H1 (cell line): ENCODE measurements around the gene MEA1. TPM values are rescaled to one million over a fixed set of nuclear protein-coding genes. Genes with fewer than 3 reads are reported as not detected.

ENCODE experiments used
- EP300 ChIP-seq, 2 experiments: IDR thresholded peaks; 1 replicate in 1 of 2; 2 replicates in 1 of 2; pipeline ENCODE4 v1.6.1; 2011 to 2012; ENCODE audit warnings: low read depth in 2 of 2, low read length in 2 of 2, mild to moderate bottlenecking in 2 of 2, borderline replicate concordance in 1 of 2, inconsistent platforms in 1 of 2, moderate library complexity in 1 of 2
- FOSL1 ChIP-seq: IDR thresholded peaks from 2 replicates; pipeline ENCODE4 v1.6.1; 2011; ENCODE audit warnings: mild to moderate bottlenecking, low read depth, low read length, moderate library complexity; ENCODE audit not compliant: insufficient read depth
- RNF2 ChIP-seq: fragments of 200-900, 300-1000 bp; sonication (generic); IDR thresholded peaks from 2 replicates; pipeline ENCODE4 v1.7.1; 2016; ENCODE audit warnings: borderline replicate concordance, low read depth, mild to moderate bottlenecking, antibody characterized with exemption, low read length; ENCODE audit not compliant: poor library complexity, severe bottlenecking; ENCODE audit errors: missing control alignments
- polyA plus RNA-seq, 7 experiments: library from polyadenylated mRNA; depleted of rRNA in 3 of 7; stranded (reverse) in 5 of 7; unstranded in 2 of 7; fragments of >200 nt in 5 of 7; fragments of 200-250 nt in 2 of 7; gene quantifications; 1 replicate in 5 of 7; 2 replicates in 1 of 7; 4 replicates in 1 of 7; pipeline versions ENCODE4 v1.2.1 to v1.2.3, GENCODE V29; 2011 to 2013; ENCODE audit warnings: missing spikeins in 2 of 7, mixed read lengths in 2 of 7
- total RNA-seq: library from RNA; stranded (reverse); fragmentation: NEBNext Ultra II Directional; extraction: Animal tissue kit (Norgen Biotek cat#: 25700); gene quantifications from 2 replicates; pipeline ENCODE4 v1.2.1, GENCODE V29; 2021
- TF ChIP-seq, protein P1 (sequence below): IDR thresholded peaks from 2 replicates; pipeline ENCODE4 v1.6.1; 2012; ENCODE audit warnings: inconsistent platforms

Gene MEA1
- total and polyA plus RNA-seq, 2 of the 8 experiments (the other 6 are each of a cell fraction or from before 2014, with no cell fraction given) = 94.2 to 96.4 TPM

DNA sequence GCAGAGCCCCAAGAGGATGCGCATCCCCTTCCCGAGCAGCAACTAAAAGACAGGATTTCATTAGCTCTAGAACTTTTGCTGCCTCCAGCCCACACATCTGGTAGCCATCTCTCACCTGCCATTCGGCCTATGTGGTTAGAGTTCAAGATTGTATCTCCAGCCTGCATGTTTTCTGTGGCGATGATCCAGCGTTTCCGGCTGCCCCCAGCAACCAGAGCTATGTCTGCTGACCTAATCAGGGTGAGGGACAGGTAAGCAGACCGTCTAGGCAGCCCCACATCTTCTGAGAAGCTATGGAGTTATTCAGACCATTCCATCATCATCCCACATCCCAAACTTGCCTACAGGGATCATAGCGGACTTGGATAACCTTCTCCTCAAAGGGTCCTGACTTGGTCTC lies 42.2 kb upstream of the MEA1 start (continued):
- TF ChIP-seq EP300 (IDR thresholded peaks at IDR 0.05; ENCODE audit: borderline replicate concordance in 1 of 2, low read depth in 2 of 2, low read length in 2 of 2) (no peak), RNF2 (no peak), FOSL1 (no peak)
- TF ChIP-seq, protein P1, sequence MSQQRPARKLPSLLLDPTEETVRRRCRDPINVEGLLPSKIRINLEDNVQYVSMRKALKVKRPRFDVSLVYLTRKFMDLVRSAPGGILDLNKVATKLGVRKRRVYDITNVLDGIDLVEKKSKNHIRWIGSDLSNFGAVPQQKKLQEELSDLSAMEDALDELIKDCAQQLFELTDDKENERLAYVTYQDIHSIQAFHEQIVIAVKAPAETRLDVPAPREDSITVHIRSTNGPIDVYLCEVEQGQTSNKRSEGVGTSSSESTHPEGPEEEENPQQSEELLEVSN = no peak
